SK-N-MC (cell line): ENCODE data around the gene HOXC9.
A peak's percentile ranks its signal among the peaks of the same experiment; 100 is the strongest.

Experiments used
- DNase-seq: peaks from one replicate; pipeline ENCODE4 v3.0.0-alpha.2; 2011; ENCODE audit warnings: low read depth, low spot score
- H3K27ac ChIP-seq: fragments of 200-600 bp; sonication (generic); 2 replicates; pipeline ENCODE4 v1.5.1; 2016; ENCODE audit warnings: mixed run types
- H3K36me3 ChIP-seq: fragments of 200-600 bp; sonication (generic); 2 replicates; pipeline ENCODE4 v1.6.1; 2017; ENCODE audit warnings: antibody characterized with exemption, low read length, mixed read lengths; ENCODE audit not compliant: insufficient read depth
- H3K4me3 ChIP-seq: fragments of 200-600 bp; sonication (generic); 2 replicates; pipeline ENCODE4 v1.5.1; 2016
- H3K9ac ChIP-seq: fragments of 200-600 bp; sonication (generic); 2 replicates; pipeline ENCODE4 v1.8.0; 2017; ENCODE audit warnings: mixed run types, mixed read lengths; ENCODE audit not compliant: insufficient read length
- H3K9me3 ChIP-seq: fragments of 200-600 bp; sonication (generic); 2 replicates; pipeline ENCODE4 v1.6.1; 2017; ENCODE audit warnings: low read depth, mild to moderate bottlenecking, antibody characterized with exemption, low read length, moderate library complexity, mixed read lengths
- EZH2 ChIP-seq: fragments of 200-600 bp; sonication (generic); IDR thresholded peaks from one replicate; pipeline ENCODE4 v1.6.1; 2017; ENCODE audit warnings: antibody characterized with exemption
- FOXP2 ChIP-seq: optimal IDR thresholded peaks from 2 replicates; pipeline ENCODE3; 2011; ENCODE audit warnings: mild to moderate bottlenecking, moderate library complexity; ENCODE audit not compliant: insufficient read depth; ENCODE audit errors: extremely low read length, control extremely low read depth
- POLR2AphosphoS5 ChIP-seq: IDR thresholded peaks from 2 replicates; pipeline ENCODE4 v1.6.1; 2012; ENCODE audit warnings: mild to moderate bottlenecking, low read depth, low read length, borderline replicate concordance

Gene HOXC9

GRCh38 chr12:53983568-53983949 lies 16.4 kb upstream of the HOXC9 start:
- no peak for DNase-seq
- Histone ChIP-seq H3K27ac (peak overlapping the region; percentile 72), H3K4me3 (peak overlapping the region; percentile 72), H3K9me3 (no peaks in the 10 kb centered on the region), H3K9ac (peak overlapping the region; percentile 71), H3K36me3 (no peaks in the 10 kb centered on the region)
- TF ChIP-seq FOXP2 (no peak), POLR2AphosphoS5 (no peak), EZH2 (no peak)

DNA sequence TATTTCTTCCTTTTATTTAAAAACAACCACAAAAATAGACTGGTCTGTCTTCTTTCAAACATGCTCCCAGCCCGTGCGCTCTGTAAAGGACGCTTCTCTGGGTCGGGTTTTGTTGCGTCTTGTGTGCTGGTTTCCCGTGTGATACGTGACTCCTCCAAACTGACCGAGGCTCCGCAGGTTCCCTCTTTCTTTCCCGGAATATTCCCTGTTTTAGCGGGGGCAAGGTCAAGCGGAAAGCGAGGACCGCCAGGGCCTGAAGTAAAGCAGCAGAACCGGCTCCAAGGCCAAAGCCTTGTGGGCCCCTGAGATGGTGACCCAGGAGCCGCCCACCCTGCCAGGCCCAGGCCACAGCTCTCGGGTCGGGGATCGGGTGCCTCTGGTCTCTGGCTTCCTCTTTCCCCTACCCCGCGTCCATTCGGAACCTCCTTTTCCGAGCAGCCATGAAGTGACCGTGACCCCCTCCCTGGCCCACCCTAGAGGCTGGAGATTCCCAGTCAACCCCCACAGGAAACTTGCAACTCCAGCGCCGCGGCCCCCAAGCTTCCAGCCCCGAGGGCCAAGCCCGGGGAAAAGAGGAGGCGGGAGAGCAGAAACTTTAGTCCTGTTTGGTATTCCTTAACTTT lies 15.9 kb upstream of the HOXC9 start:
- peak overlapping the region; percentile 71 for H3K9ac ChIP-seq
- DNase-seq, result no peak
- H3K4me3 ChIP-seq, result peak overlapping the region; percentile 72
- peak overlapping the region; percentile 72 for H3K27ac ChIP-seq
- H3K9me3 ChIP-seq, result no peaks in the 10 kb centered on the region
- no peak for TF ChIP-seq POLR2AphosphoS5
- TF ChIP-seq FOXP2, result no peak
- TF ChIP-seq EZH2, result no peak
- H3K36me3 ChIP-seq, result no peaks in the 10 kb centered on the region

DNA sequence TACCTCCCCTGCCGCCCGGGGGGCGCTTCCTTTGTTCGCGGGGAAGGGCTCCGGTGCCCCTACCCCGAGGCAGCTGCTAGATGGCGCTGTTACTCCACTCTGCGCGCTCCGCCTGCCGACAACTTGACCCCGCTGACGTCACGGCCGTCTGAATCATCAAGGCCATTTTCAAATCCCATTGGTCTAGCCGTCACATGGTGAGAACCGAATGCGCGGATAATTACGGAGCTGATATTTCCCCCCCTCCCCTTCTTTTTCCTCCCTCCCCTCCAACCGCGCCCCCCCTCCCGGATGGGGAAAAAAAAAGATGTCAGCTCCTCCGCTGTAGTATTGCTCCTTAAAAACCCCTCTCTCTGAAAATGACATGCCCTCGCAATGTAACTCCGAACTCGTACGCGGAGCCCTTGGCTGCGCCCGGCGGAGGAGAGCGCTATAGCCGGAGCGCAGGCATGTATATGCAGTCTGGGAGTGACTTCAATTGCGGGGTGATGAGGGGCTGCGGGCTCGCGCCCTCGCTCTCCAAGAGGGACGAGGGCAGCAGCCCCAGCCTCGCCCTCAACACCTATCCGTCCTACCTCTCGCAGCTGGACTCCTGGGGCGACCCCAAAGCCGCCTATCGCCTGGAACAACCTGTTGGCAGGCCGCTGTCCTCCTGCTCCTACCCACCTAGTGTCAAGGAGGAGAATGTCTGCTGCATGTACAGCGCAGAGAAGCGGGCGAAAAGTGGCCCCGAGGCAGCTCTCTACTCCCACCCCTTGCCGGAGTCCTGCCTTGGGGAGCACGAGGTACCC lies 14.9 kb upstream of the HOXC9 start, which contains the start of gene HOXC10:
HOXC10 (plus strand) TSS at position 246 of the 791 bp plus-strand sequence; CDS start at position 360, 114 bp downstream.
- no peak for TF ChIP-seq EZH2
- TF ChIP-seq POLR2AphosphoS5, result no peak
- peak; percentile 83 for TF ChIP-seq FOXP2
- DNase-seq, result peak; percentile 86
- H3K27ac ChIP-seq, result peak within 1 kb of the TSS; percentile 72
- H3K4me3 ChIP-seq, result peak within 1 kb of the TSS; percentile 82
- H3K36me3 ChIP-seq, result no peaks in the 10 kb centered on the region
- peak within 1 kb of the TSS; percentile 79 for H3K9ac ChIP-seq
- H3K9me3 ChIP-seq, result no peaks in the 10 kb centered on the region

DNA sequence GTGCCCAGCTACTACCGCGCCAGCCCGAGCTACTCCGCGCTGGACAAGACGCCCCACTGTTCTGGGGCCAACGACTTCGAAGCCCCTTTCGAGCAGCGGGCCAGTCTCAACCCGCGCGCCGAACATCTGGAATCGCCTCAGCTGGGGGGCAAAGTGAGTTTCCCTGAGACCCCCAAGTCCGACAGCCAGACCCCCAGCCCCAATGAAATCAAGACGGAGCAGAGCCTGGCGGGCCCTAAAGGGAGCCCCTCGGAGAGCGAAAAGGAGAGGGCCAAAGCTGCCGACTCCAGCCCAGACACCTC lies 14.3 kb upstream of the HOXC9 start:
- no peak for TF ChIP-seq EZH2
- peak overlapping the region; percentile 82 for H3K4me3 ChIP-seq
- no peak overlapping the region for H3K27ac ChIP-seq
- no peaks in the 10 kb centered on the region for H3K36me3 ChIP-seq
- peak overlapping the region; percentile 79 for H3K9ac ChIP-seq
- no peaks in the 10 kb centered on the region for H3K9me3 ChIP-seq
- DNase-seq, result no peak

GRCh38 chr12:53985994-53986685 lies 13.8 kb upstream of the HOXC9 start:
- Histone ChIP-seq H3K27ac (no peak overlapping the region), H3K9ac (peak overlapping the region; percentile 79), H3K4me3 (peak overlapping the region; percentile 82), H3K36me3 (no peaks in the 10 kb centered on the region), H3K9me3 (no peaks in the 10 kb centered on the region)
- TF ChIP-seq FOXP2, result no peak
- no peak for TF ChIP-seq POLR2AphosphoS5
- no peak for TF ChIP-seq EZH2
- DNase-seq, result no peak

GRCh38 chr12:53986686-53987483 lies 13.1 kb upstream of the HOXC9 start:
- no peak for DNase-seq
- TF ChIP-seq EZH2, result no peak
- no peak for TF ChIP-seq POLR2AphosphoS5
- no peak for TF ChIP-seq FOXP2
- Histone ChIP-seq H3K27ac (no peak overlapping the region), H3K9ac (peak overlapping the region; percentile 79), H3K9me3 (no peaks in the 10 kb centered on the region), H3K36me3 (no peaks in the 10 kb centered on the region), H3K4me3 (peak overlapping the region; percentile 82)

DNA sequence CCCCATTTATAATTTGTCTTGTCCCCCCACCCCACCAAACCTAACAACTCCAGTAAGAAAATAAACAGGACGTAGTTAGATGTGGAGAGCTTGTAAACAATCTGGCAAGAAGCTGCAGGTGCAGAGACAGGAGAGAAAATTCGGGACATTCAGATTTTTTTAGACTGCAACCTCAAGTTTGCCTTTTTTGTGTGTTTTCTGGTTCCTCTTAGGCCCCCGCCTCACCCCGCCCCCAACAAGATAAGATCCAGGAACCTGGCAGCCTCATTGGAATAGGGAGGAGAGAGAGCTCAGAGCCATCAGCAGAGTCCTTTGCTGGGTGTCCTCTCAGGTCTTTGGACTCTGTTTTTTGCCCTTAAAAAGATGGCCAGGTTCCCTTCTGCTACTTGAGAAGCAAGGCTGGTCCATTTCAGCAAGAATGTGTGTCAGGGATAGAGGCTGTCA lies 12.2 kb upstream of the HOXC9 start:
- no peak overlapping the region for H3K9ac ChIP-seq
- no peaks in the 10 kb centered on the region for H3K36me3 ChIP-seq
- DNase-seq, result no peak
- H3K4me3 ChIP-seq, result no peak overlapping the region
- TF ChIP-seq EZH2 (no peak), POLR2AphosphoS5 (no peak), FOXP2 (no peak)
- no peak overlapping the region for H3K27ac ChIP-seq
- no peaks in the 10 kb centered on the region for H3K9me3 ChIP-seq

GRCh38 chr12:53988541-53989226 lies 11.3 kb upstream of the HOXC9 start:
- Histone ChIP-seq H3K9me3 (no peaks in the 10 kb centered on the region), H3K4me3 (peak overlapping the region; percentile 74), H3K27ac (0 out of 2 replicates have a peak overlapping the region, but pooled peaks have one; percentile 5), H3K36me3 (no peaks in the 10 kb centered on the region), H3K9ac (no peak overlapping the region)
- TF ChIP-seq EZH2 (no peak), POLR2AphosphoS5 (peak; percentile 50; the same call in 1 of the 2 replicates), FOXP2 (no peak)
- no peak for DNase-seq
